ENCODE results near the gene PTPRM.

Gene PTPRM

GRCh38 chr18:8116341-8117005, 549.4 kb downstream of the PTPRM start:
- Histone ChIP-seq H3K27ac (ENCODE audit: low read length) (no peak overlapping the region), H3F3A (ENCODE audit: insufficient read depth, low read length) (no peaks in the 10 kb centered on the region), H3K9me3 (replicated peaks; ENCODE audit: insufficient read depth, low read length) (no peaks in the 10 kb centered on the region), H3K79me2 (ENCODE audit: low read length) (no peaks in the 10 kb centered on the region), H3K4me1 (ENCODE audit: low read length) (no peaks in the 10 kb centered on the region), H3K36me3 (replicated peaks; ENCODE audit: insufficient read depth, low read length) (no peaks in the 10 kb centered on the region), H3K27me3 (replicated peaks; ENCODE audit: insufficient read depth, low read length) (no peaks in the 10 kb centered on the region), H2AFZ (ENCODE audit: low read length) (no peak overlapping the region), H4K20me1 (ENCODE audit: insufficient read depth, low read length) (no peaks in the 10 kb centered on the region), H3K4me2 (ENCODE audit: low read depth, low read length) (no peak overlapping the region), H3K4me3 (ENCODE audit: low read length) (no peak overlapping the region), H3K9ac (ENCODE audit: low read length) (no peak overlapping the region), H3K9me2 (replicated peaks; ENCODE audit: insufficient read depth, low read length) (no peaks in the 10 kb centered on the region)
- no peak for DNase-seq
- TF ChIP-seq EZH2phosphoT487 (IDR thresholded peaks at IDR 0.05; ENCODE audit: low read length) (no peak), EZH2 (optimal IDR thresholded peaks at IDR 0.05; ENCODE audit: low read depth, low read length) (no peak), CTCF (IDR thresholded peaks at IDR 0.05; ENCODE audit: low read length) (no peak)

DNA sequence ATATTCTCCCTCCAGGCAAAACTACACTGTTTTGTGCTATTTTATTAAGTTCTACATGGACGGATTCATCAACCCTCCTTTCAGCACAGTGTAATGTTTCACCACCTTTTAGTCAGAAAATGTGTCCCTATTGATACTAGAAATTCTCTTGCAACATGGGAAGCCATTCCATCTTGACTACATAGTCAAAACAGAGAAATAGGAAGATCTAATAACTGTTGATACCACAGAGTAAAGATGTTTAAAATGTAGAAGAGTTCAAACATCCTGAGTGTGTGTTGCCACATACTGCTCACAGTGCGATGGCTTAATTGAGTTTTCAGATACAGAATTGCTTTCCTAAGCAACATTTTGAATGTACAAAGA, 549.9 kb downstream of the PTPRM start:
- H2AFZ ChIP-seq (ENCODE audit: low read length): no peak overlapping the region
- H3K9me2 ChIP-seq (replicated peaks; ENCODE audit: insufficient read depth, low read length): no peaks in the 10 kb centered on the region
- DNase-seq: no peak
- H3K4me3 ChIP-seq (ENCODE audit: low read length): no peak overlapping the region
- no peaks in the 10 kb centered on the region for H3K79me2 ChIP-seq (ENCODE audit: low read length)
- no peaks in the 10 kb centered on the region for H3F3A ChIP-seq (ENCODE audit: insufficient read depth, low read length)
- no peaks in the 10 kb centered on the region for H3K9me3 ChIP-seq (replicated peaks; ENCODE audit: insufficient read depth, low read length)
- no peak overlapping the region for H3K27ac ChIP-seq (ENCODE audit: low read length)
- H4K20me1 ChIP-seq (ENCODE audit: insufficient read depth, low read length): no peaks in the 10 kb centered on the region
- H3K36me3 ChIP-seq (replicated peaks; ENCODE audit: insufficient read depth, low read length): no peaks in the 10 kb centered on the region
- no peaks in the 10 kb centered on the region for H3K4me1 ChIP-seq (ENCODE audit: low read length)
- no peaks in the 10 kb centered on the region for H3K27me3 ChIP-seq (replicated peaks; ENCODE audit: insufficient read depth, low read length)
- H3K9ac ChIP-seq (ENCODE audit: low read length): no peak overlapping the region
- no peak overlapping the region for H3K4me2 ChIP-seq (ENCODE audit: low read depth, low read length)
- TF ChIP-seq EZH2 (optimal IDR thresholded peaks at IDR 0.05; ENCODE audit: low read depth, low read length) (no peak), CTCF (IDR thresholded peaks at IDR 0.05; ENCODE audit: low read length) (no peak), EZH2phosphoT487 (IDR thresholded peaks at IDR 0.05; ENCODE audit: low read length) (no peak)

- Histone ChIP-seq H3K27ac (ENCODE audit: low read length) (no peak overlapping the region), H3K4me1 (ENCODE audit: low read length) (no peaks in the 10 kb centered on the region)
Measured at GRCh38 chr18:8121101-8121500, 554.0 kb downstream of the PTPRM start.

DNA sequence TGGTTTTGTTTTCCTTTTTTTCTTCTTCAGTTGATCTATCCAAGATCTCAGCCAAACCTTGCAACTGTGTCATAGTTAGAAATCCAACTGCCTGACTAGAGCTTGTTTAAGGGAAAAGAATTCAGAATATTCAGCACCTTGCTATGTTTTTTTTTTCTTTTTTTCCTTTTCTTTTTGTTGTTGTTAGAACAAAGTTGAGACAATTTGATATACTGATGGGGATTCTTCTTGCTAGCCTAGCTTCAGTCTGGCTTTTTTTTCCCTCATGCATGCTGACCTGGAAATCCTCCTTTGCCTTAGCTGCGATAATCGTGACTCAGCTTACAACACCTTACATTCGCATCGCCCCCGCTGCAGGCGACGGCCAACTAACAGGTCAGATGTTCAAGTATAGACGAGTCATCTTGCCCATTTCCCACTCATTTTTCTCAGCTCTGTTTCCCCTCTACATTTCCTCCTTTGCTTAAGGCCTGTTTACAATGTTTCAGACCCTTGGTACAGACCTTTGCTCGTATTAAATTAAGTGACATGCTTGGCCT, 554.9 kb downstream of the PTPRM start:
- Histone ChIP-seq H3K4me2 (ENCODE audit: low read depth, low read length) (no peak overlapping the region), H3K27me3 (replicated peaks; ENCODE audit: insufficient read depth, low read length) (no peaks in the 10 kb centered on the region), H3K36me3 (replicated peaks; ENCODE audit: insufficient read depth, low read length) (no peaks in the 10 kb centered on the region), H3K9me3 (replicated peaks; ENCODE audit: insufficient read depth, low read length) (no peaks in the 10 kb centered on the region), H3F3A (ENCODE audit: insufficient read depth, low read length) (no peaks in the 10 kb centered on the region), H3K79me2 (ENCODE audit: low read length) (no peaks in the 10 kb centered on the region), H4K20me1 (ENCODE audit: insufficient read depth, low read length) (no peaks in the 10 kb centered on the region), H3K9ac (ENCODE audit: low read length) (no peak overlapping the region), H3K27ac (ENCODE audit: low read length) (no peak overlapping the region), H3K9me2 (replicated peaks; ENCODE audit: insufficient read depth, low read length) (no peaks in the 10 kb centered on the region), H2AFZ (ENCODE audit: low read length) (no peak overlapping the region), H3K4me1 (ENCODE audit: low read length) (no peaks in the 10 kb centered on the region), H3K4me3 (ENCODE audit: low read length) (no peak overlapping the region)
- DNase-seq: no peak
- TF ChIP-seq EZH2 (optimal IDR thresholded peaks at IDR 0.05; ENCODE audit: low read depth, low read length) (no peak), EZH2phosphoT487 (IDR thresholded peaks at IDR 0.05; ENCODE audit: low read length) (no peak), CTCF (IDR thresholded peaks at IDR 0.05; ENCODE audit: low read length) (no peak)

More at GRCh38 chr18:8121101-8121500, 554.0 kb downstream of the PTPRM start:
- no peaks in the 10 kb centered on the region for H3K27me3 ChIP-seq (replicated peaks; ENCODE audit: insufficient read depth, low read length)
- no peak for DNase-seq
- H3K4me3 ChIP-seq (ENCODE audit: low read length): no peak overlapping the region
- no peak overlapping the region for H3K9ac ChIP-seq (ENCODE audit: low read length)
- H3K9me3 ChIP-seq (replicated peaks; ENCODE audit: insufficient read depth, low read length): no peaks in the 10 kb centered on the region
- no peak overlapping the region for H2AFZ ChIP-seq (ENCODE audit: low read length)
- no peaks in the 10 kb centered on the region for H3K9me2 ChIP-seq (replicated peaks; ENCODE audit: insufficient read depth, low read length)
- H4K20me1 ChIP-seq (ENCODE audit: insufficient read depth, low read length): no peaks in the 10 kb centered on the region
- H3K79me2 ChIP-seq (ENCODE audit: low read length): no peaks in the 10 kb centered on the region
- TF ChIP-seq EZH2 (optimal IDR thresholded peaks at IDR 0.05; ENCODE audit: low read depth, low read length): no peak
- H3K36me3 ChIP-seq (replicated peaks; ENCODE audit: insufficient read depth, low read length): no peaks in the 10 kb centered on the region
- no peak overlapping the region for H3K4me2 ChIP-seq (ENCODE audit: low read depth, low read length)
- no peaks in the 10 kb centered on the region for H3F3A ChIP-seq (ENCODE audit: insufficient read depth, low read length)
